H9 (cell line): ENCODE results near the gene TNFAIP6. TPM values are rescaled to one million over a fixed set of nuclear protein-coding genes. Genes with fewer than 3 reads are reported as not detected.

Experiments
- DNase-seq: peaks from one replicate; pipeline ENCODE4 v3.0.0-alpha.2; 2017
- H2AFZ ChIP-seq: one replicate; pipeline ENCODE4 v1.6.1; 2013; ENCODE audit warnings: mild to moderate bottlenecking, low read length, control low read depth, moderate library complexity
- H2AK5ac ChIP-seq: 2 replicates; pipeline ENCODE4 v1.6.1; 2013; ENCODE audit warnings: low read length, control low read depth, mixed read lengths; ENCODE audit not compliant: insufficient read length
- H2BK120ac ChIP-seq: one replicate; pipeline ENCODE4 v1.6.1; 2013; ENCODE audit warnings: low read depth, mild to moderate bottlenecking, low read length, control low read depth, inconsistent platforms; ENCODE audit not compliant: poor library complexity, severe bottlenecking
- H2BK12ac ChIP-seq: 2 replicates; pipeline ENCODE4 v1.6.1; 2013; ENCODE audit warnings: low read length, control low read depth, mixed read lengths, low read depth; ENCODE audit not compliant: insufficient read length
- H2BK15ac ChIP-seq: 2 replicates; pipeline ENCODE4 v1.6.1; 2013; ENCODE audit warnings: low read depth, low read length, control low read depth
- H2BK20ac ChIP-seq: one replicate; pipeline ENCODE4 v1.6.1; 2013; ENCODE audit warnings: low read depth, mild to moderate bottlenecking, low read length, control low read depth, inconsistent platforms; ENCODE audit not compliant: poor library complexity, severe bottlenecking
- H2BK5ac ChIP-seq: 2 replicates; pipeline ENCODE4 v1.6.1; 2013; ENCODE audit warnings: low read length, control low read depth, mixed read lengths; ENCODE audit not compliant: insufficient read length
- H3K14ac ChIP-seq: 2 replicates; pipeline ENCODE4 v1.6.1; 2013; ENCODE audit warnings: low read length, control low read depth; ENCODE audit not compliant: insufficient read depth
- H3K18ac ChIP-seq: 2 replicates; pipeline ENCODE4 v1.6.1; 2013; ENCODE audit warnings: low read depth, mild to moderate bottlenecking, mixed read lengths, low read length, control low read depth; ENCODE audit not compliant: insufficient read length
- H3K23ac ChIP-seq: 2 replicates; pipeline ENCODE4 v1.6.1; 2013; ENCODE audit warnings: low read length, control low read depth, mixed read lengths, low read depth; ENCODE audit not compliant: insufficient read length
- H3K23me2 ChIP-seq: 2 replicates; pipeline ENCODE4 v1.6.1; 2013; ENCODE audit warnings: low read depth, mild to moderate bottlenecking, mixed read lengths, low read length, control low read depth; ENCODE audit not compliant: insufficient read length, poor library complexity, severe bottlenecking
- H3K27ac ChIP-seq: 2 replicates; pipeline ENCODE4 v1.5.1; 2013; ENCODE audit warnings: low read length, control low read depth, mixed read lengths, low read depth; ENCODE audit not compliant: insufficient read length
- H3K27me3 ChIP-seq: 2 replicates; pipeline ENCODE4 v1.6.1; 2013; ENCODE audit warnings: low read length, control low read depth, inconsistent platforms; ENCODE audit not compliant: insufficient read depth
- H3K4ac ChIP-seq: 2 replicates; pipeline ENCODE4 v1.6.1; 2013; ENCODE audit warnings: low read depth, mild to moderate bottlenecking, control low read depth, inconsistent platforms, low read length, moderate library complexity
- H3K4me1 ChIP-seq: 2 replicates; pipeline ENCODE4 v1.6.1; 2013; ENCODE audit warnings: low read length, control low read depth, inconsistent platforms; ENCODE audit not compliant: insufficient read depth
- H3K4me2 ChIP-seq: 2 replicates; pipeline ENCODE4 v1.6.1; 2013; ENCODE audit warnings: low read length, control low read depth, mixed read lengths; ENCODE audit not compliant: insufficient read length, insufficient read depth
- H3K56ac ChIP-seq: 2 replicates; pipeline ENCODE4 v1.6.1; 2013; ENCODE audit warnings: low read depth, mild to moderate bottlenecking, mixed read lengths, low read length, control low read depth; ENCODE audit not compliant: insufficient read length
- H3K79me1 ChIP-seq: 2 replicates; pipeline ENCODE4 v1.6.1; 2013; ENCODE audit warnings: low read depth, mild to moderate bottlenecking, moderate library complexity, low read length, control low read depth, inconsistent platforms; ENCODE audit not compliant: insufficient read depth, poor library complexity, severe bottlenecking
- H3K79me2 ChIP-seq: 2 replicates; pipeline ENCODE4 v1.6.1; 2013; ENCODE audit warnings: low read length, control low read depth, inconsistent platforms; ENCODE audit not compliant: insufficient read depth
- H3K9ac ChIP-seq: 2 replicates; pipeline ENCODE4 v1.6.1; 2013; ENCODE audit warnings: low read length, control low read depth, mixed read lengths; ENCODE audit not compliant: insufficient read length; ENCODE audit errors: extremely low read depth
- H3K9me3 ChIP-seq: one replicate; pipeline ENCODE4 v1.6.1; 2013; ENCODE audit warnings: low read depth, low read length, inconsistent platforms; ENCODE audit not compliant: control insufficient read depth
- H3T11ph ChIP-seq: one replicate; pipeline ENCODE4 v1.6.1; 2013; ENCODE audit warnings: mild to moderate bottlenecking, low read length, control low read depth, inconsistent platforms
- H4K20me1 ChIP-seq: one replicate; pipeline ENCODE4 v1.6.1; 2013; ENCODE audit not compliant: control insufficient read depth, insufficient read length, insufficient read depth
- H4K5ac ChIP-seq: 2 replicates; pipeline ENCODE4 v1.6.1; 2013; ENCODE audit warnings: low read depth, mild to moderate bottlenecking, mixed read lengths, low read length, control low read depth; ENCODE audit not compliant: insufficient read length
- H4K8ac ChIP-seq: replicated peaks from 2 replicates; pipeline ENCODE4 v1.6.1; 2013; ENCODE audit warnings: low read length, control low read depth, mixed read lengths, low read depth; ENCODE audit not compliant: insufficient read length
- H4K91ac ChIP-seq: 2 replicates; pipeline ENCODE4 v1.6.1; 2013; ENCODE audit warnings: low read depth, mild to moderate bottlenecking, moderate library complexity, mixed read lengths, low read length, control low read depth; ENCODE audit not compliant: insufficient read length
- H3K27ac Mint-ChIP-seq, 3 experiments: 2 replicates in 2 of 3; 3 replicates in 1 of 3; pipeline ENCODE4 v1.8.0; 2020 to 2021; ENCODE audit warnings: mixed read lengths in 3 of 3, mild to moderate bottlenecking in 1 of 3, moderate library complexity in 1 of 3
- H3K27me3 Mint-ChIP-seq: 2 replicates; pipeline ENCODE4 v1.8.0; 2021; ENCODE audit warnings: low read depth, mild to moderate bottlenecking, moderate library complexity, mixed read lengths
- H3K36me3 Mint-ChIP-seq, 3 experiments: 2 replicates in 2 of 3; 3 replicates in 1 of 3; pipeline ENCODE4 v1.8.0; 2020 to 2021; ENCODE audit warnings: low read depth in 3 of 3, mixed read lengths in 3 of 3; ENCODE audit not compliant: insufficient read depth in 1 of 3
- H3K4me1 Mint-ChIP-seq, 2 experiments: 2 replicates each; pipeline ENCODE4 v1.8.0; 2020; ENCODE audit warnings: mixed read lengths in 2 of 2
- H3K4me3 Mint-ChIP-seq, 2 experiments: 2 replicates in 1 of 2; 3 replicates in 1 of 2; pipeline ENCODE4 v1.8.0; 2020 to 2021; ENCODE audit warnings: mild to moderate bottlenecking in 2 of 2, mixed read lengths in 2 of 2, moderate library complexity in 1 of 2
- H3K9me3 Mint-ChIP-seq, 2 experiments: 2 replicates in 1 of 2; 3 replicates in 1 of 2; pipeline ENCODE4 v1.8.0; 2020; ENCODE audit warnings: mild to moderate bottlenecking in 2 of 2, mixed read lengths in 2 of 2, moderate library complexity in 1 of 2
- CTCF ChIP-seq: fragments of 200-600 bp; sonication (generic); conservative IDR thresholded peaks from 3 replicates; pipeline ENCODE4 v1.8.0; 2021; ENCODE audit warnings: antibody characterized with exemption, mild to moderate bottlenecking
- WGBS: extraction: QIAGEN DNeasy Blood & Tissue Kit; methylation state at CpG from one replicate; pipeline ENCODE4 v1.1.7; 2013; ENCODE audit warnings: missing lambda C conversion rate, low lambda C conversion rate, mixed read lengths; ENCODE audit not compliant: insufficient read length; ENCODE audit errors: extremely low coverage; 5-methylcytosine and 5-hydroxymethylcytosine counted together
- microRNA-seq: library from miRNA; unstranded; fragments of <30 nt; microRNA quantifications from one replicate; pipeline ENCODE4, GENCODE V29; 2020; ENCODE audit warnings: borderline microRNAs expressed
- total RNA-seq: library from RNA; stranded (reverse); gene quantifications from 2 replicates; pipeline ENCODE4 v1.2.1, GENCODE V29; 2021

TNFAIP6 gene
- total RNA-seq, 1 experiment from 2014 or later: 1.2 TPM

GRCh38 chr2:151423760-151424159 is 66.4 kb downstream of the TNFAIP6 start:
- H3K4me1 Mint-ChIP-seq: no peaks in the 10 kb centered on the region
- no peak overlapping the region for H4K8ac ChIP-seq
- no peaks in the 10 kb centered on the region for H3K27me3 Mint-ChIP-seq
- H4K20me1 ChIP-seq: no peaks in the 10 kb centered on the region
- H2BK20ac ChIP-seq: no peak overlapping the region
- H2BK5ac ChIP-seq: no peak overlapping the region
- H3K23ac ChIP-seq: no peak overlapping the region
- no peaks in the 10 kb centered on the region for H3K23me2 ChIP-seq
- H2BK15ac ChIP-seq: no peak overlapping the region
- H3K79me2 ChIP-seq: peaks cover 3% of the 10 kb centered on the region; the same call in 1 of the 2 replicates
- no peak overlapping the region for H3K14ac ChIP-seq
- H3K18ac ChIP-seq: no peak overlapping the region
- no peak overlapping the region for H3K4ac ChIP-seq
- no peak overlapping the region for H3K27ac ChIP-seq
- H3K9me3 ChIP-seq: no peaks in the 10 kb centered on the region
- H3K4me3 Mint-ChIP-seq: no peak overlapping the region
- no peak overlapping the region for H2AFZ ChIP-seq
- H3K4me1 ChIP-seq: no peaks in the 10 kb centered on the region
- no peak for TF ChIP-seq CTCF
- H3K56ac ChIP-seq: no peak overlapping the region
- no peaks in the 10 kb centered on the region for H3K27me3 ChIP-seq
- no peak overlapping the region for H2AK5ac ChIP-seq
- DNase-seq: no peak
- H3K36me3 Mint-ChIP-seq: peaks cover 41 to 90% (median 80%) of the 10 kb centered on the region in 3 experiments; a peak in 6 of 7 replicates
- H3K4me2 ChIP-seq: no peak overlapping the region
- H2BK120ac ChIP-seq: no peak overlapping the region
- no peak overlapping the region for H3T11ph ChIP-seq
- H4K91ac ChIP-seq: no peak overlapping the region
- no peaks in the 10 kb centered on the region for H3K9me3 Mint-ChIP-seq
- H3K79me1 ChIP-seq: peaks cover 7% of the 10 kb centered on the region
- H3K27ac Mint-ChIP-seq: 0 out of 7 replicates have a peak overlapping the region, but pooled peaks of 1 of the 3 experiments have one; percentile 6
- H4K5ac ChIP-seq: no peak overlapping the region
- H2BK12ac ChIP-seq: no peak overlapping the region
- no peak overlapping the region for H3K9ac ChIP-seq
- no CpG with 5 or more reads among the region's 3 CpGs for WGBS

Small RNA genes lying within 50 kb of the gene (microRNA-seq; reads per million reads assigned to microRNA genes)
- not detected for gene MIR4773-1
- gene MIR4773-2: not detected

Other genes with a start within 250 kb of the TNFAIP6 start
- 1.8 and 2.0 TPM in 2 replicates for gene RBM43, start 95.7 kb upstream of the TNFAIP6 start, total RNA-seq
- 5.1 and 5.6 TPM in 2 replicates for gene NMI, start 67.9 kb upstream of the TNFAIP6 start, total RNA-seq
- gene RIF1, start 52.3 kb downstream of the TNFAIP6 start, total RNA-seq: 118 and 123 TPM in 2 replicates